ENCODE measurements around the gene BZW1.

The BZW1 gene

GRCh38 chr2:200843993-200844948 is 32.6 kb downstream of the BZW1 start:
- no peak for DNase-seq

DNA sequence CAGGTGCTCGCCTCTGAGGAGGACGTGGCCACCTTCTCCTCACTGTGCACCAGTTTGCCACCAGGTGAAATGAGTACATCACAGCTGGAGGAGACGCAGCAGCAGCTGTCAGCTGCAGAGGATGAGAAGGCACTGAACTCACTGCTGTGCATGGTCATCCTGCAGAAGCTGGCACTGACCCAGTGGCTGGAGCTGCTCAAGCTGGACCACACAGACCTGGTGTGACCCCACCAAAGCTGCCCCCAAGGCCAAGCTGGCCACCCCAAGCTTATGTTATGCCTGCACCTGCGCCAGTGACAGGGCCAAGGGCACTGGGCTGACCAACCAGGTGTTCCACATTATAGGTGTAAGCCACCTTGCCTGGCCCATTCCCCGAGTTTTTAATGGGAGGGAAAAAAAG is 33.5 kb downstream of the BZW1 start:
- no peak for DNase-seq

DNA sequence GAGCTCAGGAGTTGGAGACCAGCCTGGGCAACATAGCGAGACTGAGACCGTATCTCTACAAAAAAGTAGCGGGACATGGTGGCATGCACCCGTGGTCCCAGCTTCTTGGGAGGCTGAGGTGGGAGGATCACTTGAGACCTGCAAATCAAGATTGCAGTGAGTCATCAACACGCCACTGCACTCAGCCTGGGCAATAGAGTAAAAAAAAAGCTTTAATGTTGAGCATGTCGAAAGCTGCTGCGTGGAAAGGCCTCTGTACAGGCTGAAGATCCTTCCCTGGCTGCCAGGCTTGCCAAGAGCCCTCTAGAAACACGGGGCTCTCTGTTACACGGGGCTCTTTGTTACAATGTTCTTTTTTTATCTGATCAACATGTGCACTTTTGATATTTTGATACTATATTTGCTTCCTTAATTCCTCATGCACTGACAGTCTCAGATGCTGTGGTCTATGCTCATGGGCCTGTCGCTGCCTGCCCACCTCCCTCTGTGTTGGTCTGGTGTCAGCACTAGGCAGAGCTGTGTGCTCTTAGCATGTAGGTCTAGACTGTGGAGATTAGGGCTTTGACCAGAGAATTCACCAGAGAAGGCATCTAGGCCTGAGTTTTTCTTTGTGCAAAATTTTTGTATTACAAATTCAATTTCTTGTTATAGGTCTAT is 34.1 kb downstream of the BZW1 start:
- DNase-seq = no peak

DNA sequence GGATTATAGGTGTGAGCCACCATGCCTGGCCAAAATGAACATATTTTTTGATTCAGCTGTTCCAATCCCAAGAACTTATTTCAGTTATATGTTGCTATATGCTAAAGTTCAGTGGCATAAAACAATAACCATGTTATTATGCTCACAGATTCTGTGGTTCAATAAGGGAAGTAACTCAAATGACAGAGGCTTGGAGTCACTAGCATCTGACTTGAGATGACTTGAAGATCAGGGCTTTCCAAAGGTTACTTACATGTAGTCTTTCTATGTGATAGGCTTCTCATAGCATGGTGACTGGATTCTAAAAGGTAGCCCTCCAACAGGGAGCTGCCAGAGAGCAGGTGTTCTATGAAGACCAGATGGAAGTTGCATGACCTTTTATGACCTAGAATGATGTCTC is 35.6 kb downstream of the BZW1 start:
- DNase-seq = no peak

- no peak for DNase-seq
Observed at GRCh38 chr2:200847939-200848338, 36.2 kb downstream of the BZW1 start.

GRCh38 chr2:200850512-200851256 is 39.0 kb downstream of the BZW1 start:
- no peak for DNase-seq

DNA sequence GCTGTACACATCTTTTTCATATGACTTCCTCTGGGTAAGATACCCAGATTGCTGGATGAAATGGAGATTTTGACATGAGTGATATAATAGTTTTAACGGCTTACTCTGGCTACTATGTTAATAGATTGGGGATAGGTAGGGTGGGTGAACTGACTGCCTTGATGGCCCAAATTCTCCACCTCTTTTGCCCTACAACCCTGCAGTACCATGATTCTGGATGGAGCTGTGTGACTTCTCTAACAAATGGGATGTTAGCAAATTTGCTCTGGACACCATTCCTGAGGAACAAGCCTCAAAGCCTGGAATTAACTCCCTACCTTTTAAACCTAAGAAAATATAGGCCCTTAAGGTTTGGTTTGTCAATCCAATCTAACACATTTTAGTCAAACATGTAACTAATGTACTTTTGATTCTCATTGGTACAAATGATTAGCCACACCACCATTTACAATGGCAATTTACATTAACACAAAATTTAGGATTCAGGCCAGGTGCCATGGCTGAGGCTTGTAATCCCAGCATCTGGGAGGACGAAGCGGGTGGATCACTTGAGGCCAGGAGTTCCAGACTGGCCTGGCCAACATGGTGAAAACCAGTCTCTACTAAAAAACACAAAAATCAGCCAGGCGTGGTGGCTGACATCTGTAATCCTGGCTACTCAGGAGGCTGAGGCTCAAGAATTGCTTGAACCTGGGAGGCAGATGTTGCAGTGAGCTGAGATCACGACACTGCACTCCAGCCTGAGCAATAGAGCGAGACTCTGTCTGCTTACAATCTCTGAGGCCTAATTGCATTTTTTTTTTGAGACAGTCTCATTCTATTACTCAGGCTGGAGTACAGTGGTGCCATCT is 39.9 kb downstream of the BZW1 start:
- DNase-seq = no peak

GRCh38 chr2:200852605-200853004 is 40.9 kb downstream of the BZW1 start:
- DNase-seq = no peak

DNA sequence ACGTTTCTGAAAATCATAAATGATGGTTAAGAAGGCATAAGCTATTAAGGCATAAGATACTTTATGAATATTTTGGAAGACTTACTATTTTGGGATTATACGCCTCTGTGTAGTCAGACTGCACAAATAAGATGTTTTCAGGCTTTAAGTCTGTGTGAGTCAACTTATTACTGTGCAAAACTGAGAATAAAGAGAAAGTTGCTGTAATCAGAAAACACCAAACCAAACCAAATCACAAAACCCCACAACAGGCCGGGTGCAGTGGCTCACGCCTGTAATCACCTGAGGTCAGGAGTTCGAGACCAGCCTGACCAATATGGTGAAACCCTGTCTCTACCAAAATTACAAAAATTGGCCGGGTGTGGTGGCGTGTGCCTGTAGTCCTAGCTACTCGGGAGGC is 45.1 kb downstream of the BZW1 start:
- no peak for DNase-seq

GRCh38 chr2:200860092-200860795 is 48.5 kb downstream of the BZW1 start:
- no peak for DNase-seq

DNA sequence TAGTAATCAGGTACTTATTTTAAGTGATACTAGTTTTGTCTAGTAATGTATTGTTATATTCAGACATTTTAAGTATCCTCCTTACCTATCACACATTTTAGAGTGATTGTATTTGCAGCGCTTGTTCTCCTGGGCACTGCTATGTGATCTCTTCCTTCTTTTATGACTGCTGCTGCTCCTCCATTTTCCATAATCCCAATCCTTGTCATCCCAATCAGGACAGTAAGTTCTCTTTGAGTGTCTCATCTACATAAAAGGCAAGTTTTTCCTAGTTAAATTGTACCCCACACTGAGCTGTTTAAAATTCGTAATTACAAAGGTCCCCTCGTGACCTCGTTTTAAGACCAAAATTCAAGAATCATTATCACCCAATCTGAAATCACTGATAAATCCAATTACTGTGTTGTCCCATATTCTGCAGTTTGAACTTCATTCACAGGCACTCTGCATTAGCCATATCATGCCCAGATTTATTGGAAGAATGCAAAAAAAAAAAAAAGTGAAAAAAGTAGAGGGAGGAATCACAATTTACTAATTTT is 50.0 kb downstream of the BZW1 start:
- no peak for DNase-seq

DNA sequence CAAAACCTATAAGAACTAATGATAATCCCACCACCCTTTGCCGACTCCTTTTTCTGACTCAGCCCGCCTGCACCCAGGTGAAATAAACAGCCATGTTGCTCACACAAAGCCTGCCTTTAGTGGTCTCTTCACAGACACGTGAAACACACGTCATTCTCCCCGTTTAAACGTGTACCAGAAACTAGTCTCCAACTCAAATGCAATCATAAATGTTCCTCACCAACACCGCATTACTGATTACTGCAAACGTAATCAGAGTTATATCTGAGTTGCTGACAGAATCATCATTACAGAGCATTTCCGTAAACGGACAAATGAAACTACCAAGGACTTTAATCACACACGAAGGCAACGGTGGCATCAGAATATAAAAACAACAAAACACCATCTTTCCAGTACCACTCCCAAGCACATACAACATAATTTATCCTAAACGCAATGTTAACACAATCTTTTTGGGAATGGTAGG is 50.9 kb downstream of the BZW1 start:
- no peak for DNase-seq

- DNase-seq = no peak
Observed at GRCh38 chr2:200863782-200864175, 52.1 kb downstream of the BZW1 start.

GRCh38 chr2:200864176-200865034 is 52.7 kb downstream of the BZW1 start, which contains the start of gene CLK1:
TSS of gene CLK1 (minus strand) at chr2:200864658. CDS start at chr2:200861862, 2,796 bp downstream.
- peak; percentile 68 for DNase-seq

- DNase-seq = no peak
Observed at GRCh38 chr2:200869014-200869413, 57.3 kb downstream of the BZW1 start.

DNA sequence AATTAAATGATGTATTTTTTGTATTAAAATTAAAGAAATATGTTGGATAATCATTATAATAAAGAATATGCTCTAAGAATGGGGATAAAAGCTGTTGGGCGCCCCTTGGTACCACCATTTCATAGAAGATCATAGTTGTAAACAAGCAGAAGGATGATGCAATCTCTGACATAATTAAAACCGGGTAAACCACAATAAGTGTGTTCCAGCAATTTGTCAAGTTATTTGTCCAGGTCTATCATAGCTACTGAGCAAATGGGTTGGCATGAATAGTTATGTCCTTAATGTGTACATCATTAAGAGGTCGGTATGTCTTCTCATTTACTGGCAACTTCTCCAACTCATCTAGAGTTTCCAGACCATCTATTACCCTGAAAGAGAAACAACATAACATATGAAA is 59.4 kb downstream of the BZW1 start:
- DNase-seq = no peak

- DNase-seq = no peak
Observed at GRCh38 chr2:200873560-200873959, 61.9 kb downstream of the BZW1 start.

Data from DMS 273 treated with DMSO at 0.1 percent for 48 hours (cell line).